Chondrocyte (in vitro differentiated cells): Measurements from ENCODE around the gene OVCA2. TPM values are rescaled to one million over a fixed set of nuclear protein-coding genes. Genes with fewer than 3 reads are reported as not detected.
A peak's percentile ranks its signal among the peaks of the same experiment; 100 is the strongest.

Experiments
- DNase-seq: peaks from one replicate; pipeline ENCODE4 v3.0.0; 2021; ENCODE audit warnings: mixed read lengths, low spot score
- H3K27ac Mint-ChIP-seq: one replicate; pipeline ENCODE4 v1.8.0; 2021; ENCODE audit warnings: mild to moderate bottlenecking, moderate library complexity, mixed read lengths; ENCODE audit not compliant: unreplicated experiment
- H3K27me3 Mint-ChIP-seq: 2 replicates; pipeline ENCODE4 v1.8.0; 2021; ENCODE audit warnings: low read depth, mixed read lengths
- H3K36me3 Mint-ChIP-seq: 2 replicates; pipeline ENCODE4 v1.8.0; 2021; ENCODE audit warnings: low read depth, mixed read lengths
- H3K4me1 Mint-ChIP-seq: 2 replicates; pipeline ENCODE4 v1.8.0; 2021; ENCODE audit warnings: low read depth, mild to moderate bottlenecking, mixed read lengths
- H3K4me3 Mint-ChIP-seq: one replicate; pipeline ENCODE4 v1.8.0; 2021; ENCODE audit warnings: mild to moderate bottlenecking, moderate library complexity, mixed read lengths; ENCODE audit not compliant: unreplicated experiment
- H3K9me3 Mint-ChIP-seq: 2 replicates; pipeline ENCODE4 v1.8.0; 2021; ENCODE audit warnings: low read depth, mixed read lengths
- CTCF ChIP-seq: fragments of 200-600 bp; sonication (generic); IDR thresholded peaks from 2 replicates; pipeline ENCODE4 v1.5.0; 2021; ENCODE audit warnings: antibody characterized with exemption, mild to moderate bottlenecking, moderate library complexity
- total RNA-seq: library from RNA; stranded (reverse); gene quantifications from 3 replicates; pipeline ENCODE4 v1.2.1, GENCODE V29; 2021

OVCA2 gene
- total RNA-seq, 1 donor from 2014 or later: 30.1 TPM

DNA sequence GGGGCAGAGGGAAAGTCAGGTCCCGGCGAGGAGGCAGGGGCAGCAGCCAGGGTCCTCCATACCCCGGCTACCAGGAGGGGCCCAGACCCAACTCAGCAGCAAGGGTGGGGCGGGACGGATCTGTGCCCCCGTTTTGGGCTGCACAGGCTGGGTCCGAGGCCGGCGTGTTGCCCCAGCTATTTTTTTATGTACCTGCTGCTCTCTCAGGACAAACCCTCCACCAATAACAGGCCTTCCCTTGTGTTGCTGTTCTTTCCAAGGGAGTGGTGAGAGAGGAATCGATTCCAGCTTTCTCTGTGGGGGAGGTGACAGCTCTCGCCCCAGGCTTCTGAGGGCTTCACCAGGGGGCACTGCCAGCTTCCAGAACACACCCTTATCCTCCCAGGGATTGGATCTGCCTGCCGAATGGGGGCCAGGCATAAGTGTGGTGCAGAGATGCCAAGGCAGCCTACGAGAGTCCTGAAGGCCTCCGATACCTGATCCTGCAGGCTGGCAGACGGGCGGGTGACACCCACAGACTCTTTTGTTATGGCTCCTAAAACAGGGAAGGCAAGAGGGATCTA, 39.0 kb upstream of the OVCA2 start:
- Mint-ChIP-seq H3K4me1 (peaks cover 26% of the 10 kb centered on the region), H3K36me3 (no peaks in the 10 kb centered on the region), H3K9me3 (no peaks in the 10 kb centered on the region), H3K27ac (no peak overlapping the region), H3K4me3 (no peak overlapping the region), H3K27me3 (no peaks in the 10 kb centered on the region)
- no peak for TF ChIP-seq CTCF
- DNase-seq: no peak

- no peaks in the 10 kb centered on the region for H3K36me3 Mint-ChIP-seq
- peaks cover 26% of the 10 kb centered on the region for H3K4me1 Mint-ChIP-seq
- DNase-seq: no peak
- no peaks in the 10 kb centered on the region for H3K9me3 Mint-ChIP-seq
- peak overlapping the region; percentile 12 for H3K27ac Mint-ChIP-seq
- no peak for TF ChIP-seq CTCF
- H3K4me3 Mint-ChIP-seq: no peak overlapping the region
- H3K27me3 Mint-ChIP-seq: no peaks in the 10 kb centered on the region
Measured at GRCh38 chr17:2003525-2003924, 38.3 kb upstream of the OVCA2 start.

DNA sequence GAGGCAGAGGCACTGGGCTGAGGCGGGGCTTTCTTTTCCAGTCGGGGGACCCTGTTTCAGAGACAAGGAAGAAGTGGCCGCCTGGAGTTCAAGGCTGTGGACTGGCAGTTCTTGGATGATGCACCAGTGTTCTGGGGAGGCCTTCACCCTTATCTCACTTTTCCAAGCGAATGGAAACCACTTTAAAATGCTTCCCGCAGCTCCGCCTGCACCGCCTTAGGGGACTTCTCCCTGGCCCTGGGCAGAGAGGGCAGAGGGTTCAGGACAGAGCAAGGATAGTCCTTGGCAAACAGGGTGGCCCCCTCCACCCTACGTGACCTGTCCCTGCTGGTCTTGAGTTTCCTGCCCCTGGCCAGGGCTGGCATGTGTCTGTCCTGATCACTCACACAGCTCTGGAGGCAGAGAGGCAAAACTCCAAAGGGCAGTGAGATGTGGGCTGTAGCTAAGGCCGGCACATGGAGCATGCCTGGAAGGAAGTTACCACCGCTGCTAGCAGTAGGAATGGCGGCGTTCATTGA, 37.3 kb upstream of the OVCA2 start:
- no peaks in the 10 kb centered on the region for H3K36me3 Mint-ChIP-seq
- TF ChIP-seq CTCF: no peak
- H3K4me3 Mint-ChIP-seq: no peak overlapping the region
- H3K27me3 Mint-ChIP-seq: no peaks in the 10 kb centered on the region
- no peak overlapping the region for H3K27ac Mint-ChIP-seq
- peaks cover 18% of the 10 kb centered on the region for H3K4me1 Mint-ChIP-seq
- no peak for DNase-seq
- no peaks in the 10 kb centered on the region for H3K9me3 Mint-ChIP-seq

GRCh38 chr17:2008332-2009126, 33.3 kb upstream of the OVCA2 start:
- Mint-ChIP-seq H3K36me3 (no peaks in the 10 kb centered on the region), H3K4me3 (no peak overlapping the region), H3K9me3 (no peaks in the 10 kb centered on the region), H3K27ac (no peak overlapping the region), H3K27me3 (no peaks in the 10 kb centered on the region), H3K4me1 (peaks cover 23% of the 10 kb centered on the region)
- DNase-seq: no peak
- TF ChIP-seq CTCF: no peak

DNA sequence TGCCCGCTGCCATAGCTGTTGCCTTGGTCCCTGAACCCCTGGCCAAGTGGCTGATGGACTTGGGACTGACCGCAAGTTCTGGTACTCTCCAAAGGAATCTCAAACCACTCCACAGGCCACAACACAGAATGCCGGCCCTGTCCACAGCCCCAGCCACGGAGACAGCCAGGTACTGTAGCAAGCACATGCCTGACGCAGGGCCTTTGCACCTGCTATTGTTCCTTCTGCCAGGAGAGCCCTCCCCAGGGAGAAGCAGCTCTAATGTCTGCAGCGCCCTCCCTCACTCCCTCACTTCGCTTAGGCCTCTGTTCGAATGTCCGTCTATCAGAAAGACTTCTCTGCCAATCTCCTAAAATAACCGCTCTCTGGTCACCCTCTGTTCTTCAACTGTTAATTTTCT, 32.1 kb upstream of the OVCA2 start:
- no peaks in the 10 kb centered on the region for H3K36me3 Mint-ChIP-seq
- peaks cover 34% of the 10 kb centered on the region for H3K4me1 Mint-ChIP-seq
- DNase-seq: no peak

More for the DNA sequence above, 32.1 kb upstream of the OVCA2 start:
- H3K4me3 Mint-ChIP-seq: no peak overlapping the region
- no peak for TF ChIP-seq CTCF
- no peaks in the 10 kb centered on the region for H3K27me3 Mint-ChIP-seq
- no peak overlapping the region for H3K27ac Mint-ChIP-seq
- H3K9me3 Mint-ChIP-seq: no peaks in the 10 kb centered on the region
